H1 (cell line): ENCODE results near the gene GPRIN3. TPM values are rescaled to one million over a fixed set of nuclear protein-coding genes. Genes with fewer than 3 reads are reported as not detected.

Experiments used
- CTCF ChIA-PET: fragments of 300-600 bp; sonication (Branson Sonifier 250); formaldehyde crosslinking; loops from one replicate; lab custom pipeline; 2021; ENCODE audit not compliant: partially characterized antibody; lab: Charles Lee
- POLR2A ChIA-PET: fragments of 300-600 bp; sonication (Branson Sonifier 250); formaldehyde crosslinking; loops from one replicate; lab custom pipeline; 2021; ENCODE audit warnings: inconsistent platforms; ENCODE audit not compliant: partially characterized antibody; lab: Charles Lee
- DNase-seq, 2 experiments: peaks; one replicate each; pipeline versions ENCODE4 v3.0.0 to v3.0.0-alpha.2; 2010 to 2022; ENCODE audit warnings: low spot score in 2 of 2, low read depth in 1 of 2, mixed read lengths in 1 of 2
- FAIRE-seq: peaks from 2 replicates; lab custom pipeline; 2011; peaks lifted over from hg19 to GRCh38; lab: Jason Lieb, UNC
- H2AFZ ChIP-seq: 2 replicates; pipeline ENCODE4 v1.8.1; 2012; ENCODE audit warnings: low read length, inconsistent platforms
- H2AK5ac ChIP-seq: 2 replicates; pipeline ENCODE4 v1.6.1; 2013; ENCODE audit warnings: low read depth, low read length
- H2BK120ac ChIP-seq: replicated peaks from 2 replicates; pipeline ENCODE3; 2013; ENCODE audit warnings: low read depth, low read length, inconsistent platforms
- H2BK12ac ChIP-seq: 2 replicates; pipeline ENCODE4 v1.6.1; 2013; ENCODE audit warnings: low read depth, low read length
- H2BK15ac ChIP-seq: 2 replicates; pipeline ENCODE4 v1.6.1; 2013; ENCODE audit warnings: low read length
- H2BK20ac ChIP-seq: 2 replicates; pipeline ENCODE4 v1.6.1; 2013; ENCODE audit warnings: low read length
- H2BK5ac ChIP-seq: 2 replicates; pipeline ENCODE4 v1.6.1; 2013; ENCODE audit warnings: low read depth, low read length
- H3K14ac ChIP-seq: 2 replicates; pipeline ENCODE4 v1.6.1; 2013; ENCODE audit warnings: inconsistent platforms; ENCODE audit not compliant: insufficient read length
- H3K18ac ChIP-seq: 2 replicates; pipeline ENCODE4 v1.6.1; 2013; ENCODE audit warnings: low read length; ENCODE audit errors: extremely low read depth
- H3K23ac ChIP-seq: 2 replicates; pipeline ENCODE4 v1.6.1; 2013; ENCODE audit warnings: inconsistent platforms; ENCODE audit not compliant: insufficient read length
- H3K23me2 ChIP-seq: 2 replicates; pipeline ENCODE4 v1.6.1; 2013; ENCODE audit warnings: low read depth, low read length
- H3K27ac ChIP-seq: 2 replicates; pipeline ENCODE4 v1.6.1; 2011; ENCODE audit warnings: low read depth, low read length, inconsistent platforms
- H3K27me3 ChIP-seq, 4 experiments: replicated peaks in 1 of 4; 1 replicate in 1 of 4; 2 replicates in 3 of 4; pipeline versions ENCODE4 v1.6.1 to v1.8.1; 2011 to 2013; ENCODE audit warnings: low read length in 3 of 4, mild to moderate bottlenecking in 3 of 4, inconsistent platforms in 2 of 4, mixed read lengths in 2 of 4, moderate library complexity in 1 of 4; ENCODE audit not compliant: control insufficient read depth in 3 of 4, insufficient read depth in 3 of 4; ENCODE audit errors: extremely low read depth in 1 of 4
- H3K36me3 ChIP-seq, 4 experiments: 2 replicates each; pipeline versions ENCODE4 v1.6.1 to v1.8.1; 2011 to 2013; ENCODE audit warnings: mild to moderate bottlenecking in 4 of 4, low read length in 3 of 4, moderate library complexity in 2 of 4, control low read depth in 1 of 4, inconsistent platforms in 1 of 4; ENCODE audit not compliant: insufficient read depth in 4 of 4, control insufficient read depth in 2 of 4
- H3K4ac ChIP-seq: replicated peaks from 2 replicates; pipeline ENCODE3; 2013; ENCODE audit warnings: low read length, low read depth, mixed read lengths, inconsistent platforms; ENCODE audit not compliant: insufficient read length
- H3K4me1 ChIP-seq, 4 experiments: replicated peaks in 1 of 4; 1 replicate in 1 of 4; 2 replicates in 3 of 4; pipeline versions ENCODE4 v1.6.1 to v1.8.1; 2011 to 2013; ENCODE audit warnings: low read length in 3 of 4, inconsistent platforms in 2 of 4, mixed read lengths in 1 of 4; ENCODE audit not compliant: insufficient read depth in 4 of 4, control insufficient read depth in 3 of 4
- H3K4me2 ChIP-seq, 2 experiments: 2 replicates each; pipeline versions ENCODE4 v1.6.1 to v1.8.1; 2011 to 2013; ENCODE audit warnings: low read depth in 2 of 2, low read length in 2 of 2, control low read depth in 1 of 2, inconsistent platforms in 1 of 2, mild to moderate bottlenecking in 1 of 2; ENCODE audit not compliant: insufficient read depth in 1 of 2
- H3K4me3 ChIP-seq, 4 experiments: fragments of 200-600, 300-600 bp in 1 of 4; sonication (generic), shearing (Covaris generic), sonication (Bioruptor Twin) in 1 of 4; 2 replicates each; pipeline versions ENCODE4 v1.5.1 to v1.8.1; 2011 to 2016; ENCODE audit warnings: low read length in 4 of 4, low read depth in 3 of 4, control low read depth in 2 of 4, inconsistent platforms in 2 of 4, mild to moderate bottlenecking in 2 of 4, mixed read lengths in 1 of 4, moderate library complexity in 1 of 4; ENCODE audit not compliant: insufficient read depth in 2 of 4; ENCODE audit errors: extremely low read depth in 1 of 4
- H3K56ac ChIP-seq: replicated peaks from 2 replicates; pipeline ENCODE3; 2013; ENCODE audit warnings: low read depth, mild to moderate bottlenecking, mixed read lengths, low read length, inconsistent platforms; ENCODE audit not compliant: insufficient read length
- H3K79me1 ChIP-seq: 2 replicates; pipeline ENCODE4 v1.6.1; 2013; ENCODE audit warnings: low read depth, low read length, control low read depth
- H3K79me2 ChIP-seq, 2 experiments: 2 replicates each; pipeline versions ENCODE4 v1.6.1 to v1.8.1; 2012 to 2013; ENCODE audit warnings: low read length in 2 of 2, mild to moderate bottlenecking in 2 of 2, inconsistent platforms in 1 of 2; ENCODE audit not compliant: insufficient read depth in 2 of 2, control insufficient read depth in 1 of 2
- H3K9ac ChIP-seq, 4 experiments: replicated peaks in 1 of 4; 1 replicate in 1 of 4; 2 replicates in 3 of 4; pipeline versions ENCODE4 v1.6.1 to v1.8.1; 2011 to 2013; ENCODE audit warnings: low read depth in 3 of 4, low read length in 3 of 4, control low read depth in 2 of 4, mild to moderate bottlenecking in 2 of 4, moderate library complexity in 2 of 4, inconsistent platforms in 1 of 4; ENCODE audit errors: extremely low read depth in 1 of 4
- H3K9me3 ChIP-seq, 2 experiments: 2 replicates each; pipeline versions ENCODE4 v1.6.1 to v1.8.1; 2012 to 2013; ENCODE audit warnings: mild to moderate bottlenecking in 2 of 2, moderate library complexity in 2 of 2, control low read depth in 1 of 2, inconsistent platforms in 1 of 2, low read depth in 1 of 2, low read length in 1 of 2, mixed read lengths in 1 of 2; ENCODE audit not compliant: insufficient read depth in 2 of 2
- H4K20me1 ChIP-seq, 2 experiments: replicated peaks in 1 of 2; 2 replicates each; pipeline versions ENCODE3 to v1.8.1; 2011 to 2013; ENCODE audit warnings: inconsistent platforms in 2 of 2, low read length in 2 of 2, mild to moderate bottlenecking in 1 of 2; ENCODE audit not compliant: insufficient read depth in 2 of 2, control insufficient read depth in 1 of 2
- H4K5ac ChIP-seq: 2 replicates; pipeline ENCODE4 v1.6.1; 2013; ENCODE audit warnings: low read length, low read depth, mixed read lengths, inconsistent platforms; ENCODE audit not compliant: insufficient read length
- H4K8ac ChIP-seq: 2 replicates; pipeline ENCODE4 v1.8.0; 2013; ENCODE audit warnings: mild to moderate bottlenecking, moderate library complexity, low read length, inconsistent platforms; ENCODE audit not compliant: insufficient read depth; ENCODE audit errors: extremely low read depth
- H4K91ac ChIP-seq: replicated peaks from 2 replicates; pipeline ENCODE3; 2013; ENCODE audit warnings: low read length, mixed read lengths, inconsistent platforms; ENCODE audit not compliant: insufficient read length
- CBX8 ChIP-seq: fragments of 300-800, 300-1000 bp; sonication (generic); IDR thresholded peaks from 2 replicates; pipeline ENCODE4 v1.7.1; 2016; ENCODE audit warnings: low read depth, low read length, borderline replicate concordance
- CHD2 ChIP-seq: IDR thresholded peaks from 2 replicates; pipeline ENCODE4 v1.6.1; 2012; ENCODE audit warnings: low read length, improper control_type of control experiment
- CREB1 ChIP-seq: IDR thresholded peaks from 2 replicates; pipeline ENCODE4 v1.6.1; 2012; ENCODE audit warnings: inconsistent platforms
- E2F6 ChIP-seq: IDR thresholded peaks from 2 replicates; pipeline ENCODE4 v1.6.1; 2012; ENCODE audit warnings: inconsistent platforms
- EZH2 ChIP-seq: fragments of 200-600 bp; sonication (generic); IDR thresholded peaks from 2 replicates; pipeline ENCODE4 v1.7.1; 2012; ENCODE audit warnings: low read depth, mild to moderate bottlenecking, moderate library complexity, low read length, inconsistent platforms; ENCODE audit not compliant: severe bottlenecking
- GTF2F1 ChIP-seq: IDR thresholded peaks from 2 replicates; pipeline ENCODE4 v1.6.1; 2012; ENCODE audit warnings: low read depth, low read length, improper control_type of control experiment, borderline replicate concordance
- JUN ChIP-seq: IDR thresholded peaks from 2 replicates; pipeline ENCODE4 v1.6.1; 2011; ENCODE audit warnings: low read depth, mild to moderate bottlenecking, improper control_type of control experiment, low read length
- KDM5A ChIP-seq: fragments of 200-600 bp; IDR thresholded peaks from 2 replicates; pipeline ENCODE4 v1.7.1; 2012; ENCODE audit warnings: mild to moderate bottlenecking, low read length, inconsistent platforms, mixed read lengths
- NANOG ChIP-seq: IDR thresholded peaks from 2 replicates; pipeline ENCODE4 v1.6.1; 2011; ENCODE audit warnings: low read length, low read depth, mild to moderate bottlenecking, inconsistent platforms; ENCODE audit not compliant: insufficient read depth, poor library complexity, severe bottlenecking
- NRF1 ChIP-seq: IDR thresholded peaks from 2 replicates; pipeline ENCODE4 v1.6.1; 2011; ENCODE audit warnings: mild to moderate bottlenecking, low read depth, low read length, improper control_type of control experiment
- POLR2A ChIP-seq, 2 experiments: IDR thresholded peaks; 1 replicate in 1 of 2; 2 replicates in 1 of 2; pipeline ENCODE4 v1.6.1; 2011; ENCODE audit warnings: low read depth in 2 of 2, low read length in 2 of 2, mild to moderate bottlenecking in 2 of 2; ENCODE audit errors: control extremely low read depth in 1 of 2
- RNF2 ChIP-seq: fragments of 200-900, 300-1000 bp; sonication (generic); IDR thresholded peaks from 2 replicates; pipeline ENCODE4 v1.7.1; 2016; ENCODE audit warnings: borderline replicate concordance, low read depth, mild to moderate bottlenecking, antibody characterized with exemption, low read length; ENCODE audit not compliant: poor library complexity, severe bottlenecking; ENCODE audit errors: missing control alignments
- SP2 ChIP-seq: IDR thresholded peaks from 2 replicates; pipeline ENCODE4 v1.6.1; 2012; ENCODE audit warnings: mild to moderate bottlenecking, low read length, inconsistent platforms
- SUZ12 ChIP-seq: fragments of 200-600 bp; sonication (generic); IDR thresholded peaks from 2 replicates; pipeline ENCODE4 v1.6.1; 2012; ENCODE audit warnings: mild to moderate bottlenecking, inconsistent platforms, low read length, moderate library complexity, mixed read lengths
- TBP ChIP-seq: IDR thresholded peaks from 2 replicates; pipeline ENCODE4 v1.6.1; 2011; ENCODE audit warnings: low read depth, low read length, improper control_type of control experiment
- WGBS, 2 experiments: shearing (Covaris generic) in 1 of 2; methylation state at CpG; one replicate each; pipeline versions ENCODE4 v1.1.6 to v1.1.7; 2013 to 2015; ENCODE audit warnings: low lambda C conversion rate in 2 of 2, mixed read lengths in 2 of 2, inconsistent platforms in 1 of 2, low coverage in 1 of 2, missing lambda C conversion rate in 1 of 2; ENCODE audit not compliant: insufficient replicate concordance in 2 of 2, insufficient coverage in 1 of 2, insufficient read length in 1 of 2; ENCODE audit errors: extremely low coverage in 1 of 2, missing lambda C conversion rate in 1 of 2; 5-methylcytosine and 5-hydroxymethylcytosine counted together
- polyA plus RNA-seq, 7 experiments: library from polyadenylated mRNA; depleted of rRNA in 3 of 7; stranded (reverse) in 5 of 7; unstranded in 2 of 7; fragments of >200 nt in 5 of 7; fragments of 200-250 nt in 2 of 7; gene quantifications; 1 replicate in 5 of 7; 2 replicates in 1 of 7; 4 replicates in 1 of 7; pipeline versions ENCODE4 v1.2.1 to v1.2.3, GENCODE V29; 2011 to 2013; ENCODE audit warnings: missing spikeins in 2 of 7, mixed read lengths in 2 of 7
- total RNA-seq: library from RNA; stranded (reverse); fragmentation: NEBNext Ultra II Directional; extraction: Animal tissue kit (Norgen Biotek cat#: 25700); gene quantifications from 2 replicates; pipeline ENCODE4 v1.2.1, GENCODE V29; 2021

GPRIN3 gene
- total and polyA plus RNA-seq, 2 of the 8 experiments (the other 6 are each of a cell fraction or from before 2014, with no cell fraction given) = 0.17 to 1.4 TPM

- 94% methylated on average over 5 of the region's 5 CpGs; no CpG with 5 or more reads in 1 of the 2 experiments for WGBS, 2 experiments
- Histone ChIP-seq H3K9me3 (no peaks in the 10 kb centered on the region; a peak in 2 of 4 replicates), H3K14ac (no peak overlapping the region), H3K36me3 (no peaks in the 10 kb centered on the region), H3K27me3 (no peaks in the 10 kb centered on the region), H2BK120ac (no peak overlapping the region), H3K4ac (no peak overlapping the region), H3K23ac (no peak overlapping the region), H3K4me3 (no peak overlapping the region), H3K4me1 (no peaks in the 10 kb centered on the region), H3K4me2 (no peak overlapping the region), H2AK5ac (no peak overlapping the region), H3K27ac (no peak overlapping the region), H2BK15ac (no peak overlapping the region), H3K79me1 (no peaks in the 10 kb centered on the region), H2BK12ac (no peak overlapping the region), H2BK20ac (no peak overlapping the region), H3K23me2 (no peaks in the 10 kb centered on the region), H2BK5ac (no peak overlapping the region), H4K91ac (no peak overlapping the region), H3K79me2 (no peaks in the 10 kb centered on the region), H3K9ac (no peak overlapping the region), H4K5ac (no peak overlapping the region), H3K18ac (no peak overlapping the region), H4K20me1 (no peaks in the 10 kb centered on the region), H3K56ac (no peak overlapping the region), H2AFZ (no peak overlapping the region), H4K8ac (no peak overlapping the region)
- ChIA-PET CTCF (interaction anchor here (0.6 to 1.6 kb wide), 2 partner anchors 51 to 160 kb away, joined by 3 to 4 read pairs; no protein-coding TSS in a partner anchor), POLR2A (no interaction called here)
- FAIRE-seq (no peak), DNase-seq (no peak)
- TF ChIP-seq NANOG (no peak), KDM5A (no peak), E2F6 (no peak), EZH2 (no peak), TBP (no peak), NRF1 (no peak), JUN (no peak), CHD2 (no peak), SP2 (no peak), CREB1 (no peak), POLR2A (IDR thresholded peaks at IDR 0.05; ENCODE audit: control extremely low read depth in 1 of 2, low read depth in 2 of 2, low read length in 2 of 2) (no peak), SUZ12 (no peak), GTF2F1 (no peak), CBX8 (no peak), RNF2 (no peak)
Observed at GRCh38 chr4:89277412-89277811, 30.2 kb downstream of the GPRIN3 start.
